GM12878 (cell line): Measurements from ENCODE around the gene TPRKB. TPM values are rescaled to one million over a fixed set of nuclear protein-coding genes. Genes with fewer than 3 reads are reported as not detected.

Source experiments
- ATAC-seq: fragments of 200-7000 bp; cut with Tn5 transposase; 3 replicates; pipeline ENCODE4 v1.9.1; 2020; ENCODE audit warnings: mild to moderate bottlenecking, moderate library complexity
- BruUV-seq: library from RNA; stranded (reverse); fragments of 400-500 nt; replicated peaks from 2 replicates; lab custom pipeline; 2021; lab: Mats Ljungman, UMichigan
- CTCF ChIA-PET: fragments of 300-600 bp; sonication (Branson Sonifier 250); formaldehyde crosslinking; extraction: SDS; loops from one replicate; lab custom pipeline; 2021; ENCODE audit warnings: inconsistent platforms; lab: Yijun Ruan, JAX
- POLR2A ChIA-PET: fragments of 350-600 bp; formaldehyde crosslinking; extraction: SDS; loops from one replicate; lab custom pipeline; 2021; ENCODE audit warnings: inconsistent platforms; lab: Charles Lee
- RAD21 ChIA-PET: fragments of 300-600 bp; sonication (Branson Sonifier 250); formaldehyde crosslinking; loops from one replicate; lab custom pipeline; 2023; ENCODE audit warnings: antibody characterized with exemption; ENCODE audit not compliant: unreplicated experiment; lab: Charles Lee
- SMC1A ChIA-PET: fragments of 300-600 bp; sonication (Branson Sonifier 250); formaldehyde crosslinking; loops from one replicate; lab custom pipeline; 2023; ENCODE audit not compliant: unreplicated experiment, uncharacterized antibody; lab: Charles Lee
- DNase-seq: peaks from one replicate; pipeline ENCODE4 v3.0.0-alpha.2; 2011; ENCODE audit warnings: low read depth, low spot score
- FAIRE-seq: peaks from 3 replicates; lab custom pipeline; 2011; peaks lifted over from hg19 to GRCh38; lab: Jason Lieb, UNC
- H2AFZ ChIP-seq: 2 replicates; pipeline ENCODE4 v1.6.0; 2011; ENCODE audit warnings: low read depth, low read length, control low read depth; ENCODE audit not compliant: control insufficient read depth
- H3K27ac ChIP-seq: 2 replicates; pipeline ENCODE4 v1.5.1; 2011; ENCODE audit warnings: control low read depth; ENCODE audit not compliant: control insufficient read depth, insufficient read depth
- H3K27me3 ChIP-seq, 2 experiments: replicated peaks in 1 of 2; 2 replicates each; pipeline versions ENCODE4 v1.6.0 to v1.6.1; 2011; ENCODE audit warnings: low read length in 1 of 2; ENCODE audit not compliant: control insufficient read depth in 2 of 2, insufficient read depth in 2 of 2
- H3K36me3 ChIP-seq, 2 experiments: 2 replicates each; pipeline ENCODE4 v1.5.1; 2011; ENCODE audit warnings: low read length in 1 of 2; ENCODE audit not compliant: control insufficient read depth in 2 of 2, insufficient read depth in 2 of 2
- H3K4me1 ChIP-seq: 2 replicates; pipeline ENCODE4 v1.6.1; 2011; ENCODE audit warnings: mild to moderate bottlenecking, low read length, moderate library complexity, mixed read lengths; ENCODE audit not compliant: control insufficient read depth, insufficient read depth
- H3K4me2 ChIP-seq: 2 replicates; pipeline ENCODE4 v1.6.0; 2011; ENCODE audit warnings: control low read depth; ENCODE audit not compliant: control insufficient read depth, insufficient read depth
- H3K4me3 ChIP-seq: fragments of 200-600 bp; sonication (generic); 2 replicates; pipeline ENCODE4 v1.5.1; 2016
- H3K79me2 ChIP-seq: 2 replicates; pipeline ENCODE4 v1.6.0; 2011; ENCODE audit warnings: low read length; ENCODE audit not compliant: control insufficient read depth, insufficient read depth
- H3K9ac ChIP-seq: 2 replicates; pipeline ENCODE4 v1.8.0; 2011; ENCODE audit warnings: low read length, control low read depth, mixed read lengths; ENCODE audit not compliant: control insufficient read depth, insufficient read depth
- H3K9me3 ChIP-seq: replicated peaks from 3 replicates; pipeline ENCODE4 v1.5.1; 2011; ENCODE audit warnings: mild to moderate bottlenecking, low read length; ENCODE audit not compliant: control insufficient read depth, insufficient read depth
- H4K20me1 ChIP-seq: 2 replicates; pipeline ENCODE4 v1.6.0; 2011; ENCODE audit not compliant: control insufficient read depth, insufficient read depth
- BRCA1 ChIP-seq: IDR thresholded peaks from 2 replicates; pipeline ENCODE4 v1.6.1; 2011; ENCODE audit warnings: low read depth, low read length, improper control_type of control experiment
- ESRRA ChIP-seq: IDR thresholded peaks from 2 replicates; pipeline ENCODE4 v1.6.1; 2012; ENCODE audit warnings: mild to moderate bottlenecking, low read length, improper control_type of control experiment
- HDAC2 ChIP-seq: fragments of 200-600 bp; sonication (generic); IDR thresholded peaks from 2 replicates; pipeline ENCODE4 v1.6.1; 2017
- KDM1A ChIP-seq: fragments of 200-600 bp; sonication (generic); IDR thresholded peaks from 2 replicates; pipeline ENCODE4 v1.6.1; 2016; ENCODE audit warnings: borderline replicate concordance
- LARP7 ChIP-seq: fragments of 450-650 bp; IDR thresholded peaks from 2 replicates; pipeline ENCODE4 v1.6.1; 2017; ENCODE audit warnings: mild to moderate bottlenecking
- NFIC ChIP-seq: IDR thresholded peaks from 2 replicates; pipeline ENCODE4 v1.6.1; 2012; ENCODE audit warnings: low read depth, mild to moderate bottlenecking, inconsistent platforms, low read length, moderate library complexity
- NR2C2 ChIP-seq: IDR thresholded peaks from 2 replicates; pipeline ENCODE4 v1.6.1; 2011; ENCODE audit warnings: borderline replicate concordance, low read depth; ENCODE audit not compliant: control insufficient read depth, insufficient read length
- PAX5 ChIP-seq: IDR thresholded peaks from 2 replicates; pipeline ENCODE4 v1.6.1; 2011; ENCODE audit warnings: low read depth, low read length, borderline replicate concordance
- RAD21 ChIP-seq: IDR thresholded peaks from 2 replicates; pipeline ENCODE4 v1.6.1; 2011; ENCODE audit warnings: mild to moderate bottlenecking, low read depth, low read length, moderate library complexity; ENCODE audit not compliant: insufficient read depth
- STAT3 ChIP-seq: IDR thresholded peaks from 2 replicates; pipeline ENCODE4 v1.6.1; 2011; ENCODE audit warnings: low read depth, low read length, improper control_type of control experiment
- TARDBP ChIP-seq: IDR thresholded peaks from 2 replicates; pipeline ENCODE4 v1.6.1; 2016; ENCODE audit warnings: borderline replicate concordance
- TBL1XR1 ChIP-seq: IDR thresholded peaks from 2 replicates; pipeline ENCODE4 v1.6.1; 2012; ENCODE audit warnings: low read depth, low read length, improper control_type of control experiment
- ZNF274 ChIP-seq: IDR thresholded peaks from one replicate; pipeline ENCODE4 v1.8.0; 2011; ENCODE audit not compliant: insufficient read length, insufficient read depth
- WGBS: methylation state at CpG from one replicate; pipeline ENCODE4 v1.1.6; 2016; ENCODE audit warnings: low lambda C conversion rate; ENCODE audit not compliant: insufficient replicate concordance, insufficient coverage; ENCODE audit errors: missing lambda C conversion rate; 5-methylcytosine and 5-hydroxymethylcytosine counted together
- in situ Hi-C: fragments of 300-500 bp; cut with MboI; formaldehyde crosslinking; loops from 9 replicates; pipeline ENCODE4 v1.14.3; 2018; ENCODE audit warnings: mixed read lengths
- intact Hi-C: fragments of 100-400 bp; cut with micrococcal nuclease; formaldehyde crosslinking; loops from one replicate; pipeline ENCODE4 v1.14.2; 2022; ENCODE audit not compliant: unreplicated experiment
- polyA plus RNA-seq, 11 experiments: library from polyadenylated mRNA; depleted of rRNA in 4 of 11; unstranded in 6 of 11; stranded (reverse) in 5 of 11; fragments of >200 nt; fragmentation: Nextera tagmentation in 4 of 11; fragmentation: Illumina TruSeq in 1 of 11; extraction: Ambion mirVana in 4 of 11; extraction: Trizol in 1 of 11; gene quantifications; 1 replicate in 1 of 11; 2 replicates in 10 of 11; pipeline versions ENCODE4 v1.2.1 to v1.2.3, GENCODE V29; 2011 to 2016; ENCODE audit warnings: inconsistent platforms in 2 of 11, missing spikeins in 2 of 11, low read depth in 1 of 11
- total RNA-seq, 4 experiments: library from RNA; depleted of rRNA in 3 of 4; stranded (reverse); fragments of >200 nt in 3 of 4; fragmentation: Illumina TruSeq in 1 of 4; extraction: Trizol in 1 of 4; gene quantifications; 2 replicates each; pipeline versions ENCODE4 v1.2.1 to v1.2.3, GENCODE V29; 2013 to 2021
- TF ChIP-seq, protein P1 (sequence below): fragments of 450-650 bp; IDR thresholded peaks from 2 replicates; pipeline ENCODE4 v1.6.1; 2017; ENCODE audit warnings: borderline replicate concordance

Gene TPRKB
- total and polyA plus RNA-seq, 10 of the 15 experiments (the other 5 are each of a cell fraction or from before 2014, with no cell fraction given) = 28.1 to 129 (median 67.2) TPM

DNA sequence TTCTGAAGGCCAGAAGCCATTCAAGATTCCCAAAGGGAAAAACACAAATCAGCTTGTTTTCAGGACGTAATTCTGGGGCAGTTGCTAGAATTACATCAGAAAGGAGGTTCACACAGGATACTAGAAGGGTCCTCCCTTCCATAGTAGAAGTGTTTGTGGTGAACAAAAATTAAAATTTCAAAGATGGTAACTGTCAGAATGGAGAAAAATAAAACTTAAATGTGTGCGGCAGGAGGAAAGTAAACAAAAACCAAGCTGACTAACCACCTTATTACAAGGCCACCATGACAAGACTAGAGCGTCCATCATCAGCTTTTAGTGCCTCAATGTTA, 9.7 kb upstream of the TPRKB start (continued):
- TF ChIP-seq KDM1A (no peak), TARDBP (no peak), BRCA1 (no peak), NR2C2 (no peak), ZNF274 (no peak), RAD21 (no peak), LARP7 (no peak)

DNA sequence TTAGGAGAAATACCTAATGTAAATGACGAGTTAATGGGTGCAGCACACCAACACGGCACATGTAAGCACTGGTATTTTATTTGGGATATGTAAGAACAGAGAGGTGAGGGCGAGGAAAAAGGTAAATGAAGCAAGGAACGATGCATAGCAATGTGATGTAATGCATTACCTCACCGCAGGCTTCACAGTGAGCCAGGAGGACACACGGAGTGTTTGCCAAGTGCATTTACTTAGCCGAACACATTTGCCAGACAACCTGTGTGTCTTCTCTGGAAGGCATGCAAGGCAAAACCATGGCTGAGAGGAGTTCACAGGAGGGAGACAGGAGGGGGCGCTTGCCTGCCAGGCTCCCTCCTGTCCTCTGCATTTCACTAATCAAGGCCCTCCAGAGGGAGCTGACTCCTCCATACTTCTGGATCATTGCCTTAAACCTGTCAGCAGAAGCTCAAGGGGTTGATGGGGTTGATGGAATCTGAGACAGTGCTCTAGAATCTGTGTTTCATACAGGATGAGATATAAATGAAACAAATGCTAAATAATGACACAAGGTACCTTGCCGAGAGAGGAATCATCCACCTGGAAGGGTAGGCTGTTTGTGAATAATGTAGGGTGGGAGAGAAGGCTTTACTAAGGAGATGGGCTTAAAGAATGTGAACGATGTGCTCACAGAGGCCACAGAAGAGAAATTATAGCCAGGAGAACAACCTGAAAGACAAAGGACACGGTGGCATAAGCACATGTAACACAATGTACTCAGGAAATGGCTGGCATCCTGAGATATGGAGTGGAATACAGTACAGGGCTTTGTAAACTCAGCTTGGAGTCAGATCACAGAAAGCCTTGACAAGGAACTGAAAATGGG, 9.1 kb upstream of the TPRKB start:
- Histone ChIP-seq H3K4me2 (no peak overlapping the region), H3K27me3 (no peaks in the 10 kb centered on the region), H2AFZ (no peak overlapping the region), H3K27ac (no peak overlapping the region), H3K9ac (no peak overlapping the region), H3K36me3 (peaks cover 0 to 8% of the 10 kb centered on the region in 2 experiments; a peak in 3 of 4 replicates), H3K79me2 (no peaks in the 10 kb centered on the region), H4K20me1 (no peaks in the 10 kb centered on the region; the same call in 1 of the 2 replicates), H3K9me3 (no peaks in the 10 kb centered on the region), H3K4me3 (no peak overlapping the region), H3K4me1 (no peaks in the 10 kb centered on the region)
- no TSS peak for BruUV-seq
- CTCF ChIA-PET = interaction anchor here (1.0 kb wide), 1 partner anchor 9 kb away, joined by 3 read pairs; the partner anchor contains the start of gene TPRKB
- POLR2A ChIA-PET = no interaction called here
- no peak for FAIRE-seq
- intact Hi-C loops = no loop called here
- ATAC-seq = no peak
- in situ Hi-C loops = no loop called here
- WGBS = 85% methylated on average over 11 of the region's 11 CpGs
- SMC1A ChIA-PET = interaction anchor here (0.7 kb wide), 1 partner anchor 11 kb away, joined by 3 read pairs; no protein-coding TSS in a partner anchor
- TF ChIP-seq NFIC = no peak
- TF ChIP-seq, protein P1, sequence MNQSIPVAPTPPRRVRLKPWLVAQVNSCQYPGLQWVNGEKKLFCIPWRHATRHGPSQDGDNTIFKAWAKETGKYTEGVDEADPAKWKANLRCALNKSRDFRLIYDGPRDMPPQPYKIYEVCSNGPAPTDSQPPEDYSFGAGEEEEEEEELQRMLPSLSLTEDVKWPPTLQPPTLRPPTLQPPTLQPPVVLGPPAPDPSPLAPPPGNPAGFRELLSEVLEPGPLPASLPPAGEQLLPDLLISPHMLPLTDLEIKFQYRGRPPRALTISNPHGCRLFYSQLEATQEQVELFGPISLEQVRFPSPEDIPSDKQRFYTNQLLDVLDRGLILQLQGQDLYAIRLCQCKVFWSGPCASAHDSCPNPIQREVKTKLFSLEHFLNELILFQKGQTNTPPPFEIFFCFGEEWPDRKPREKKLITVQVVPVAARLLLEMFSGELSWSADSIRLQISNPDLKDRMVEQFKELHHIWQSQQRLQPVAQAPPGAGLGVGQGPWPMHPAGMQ = no peak
- TF ChIP-seq STAT3 = no peak
- no peak for TF ChIP-seq TBL1XR1
- TF ChIP-seq PAX5 = no peak
- TF ChIP-seq HDAC2 = no peak
- TF ChIP-seq ESRRA = no peak
- RAD21 ChIA-PET = interaction anchor here (0.6 kb wide), 1 partner anchor 164 kb away, joined by 3 read pairs; no protein-coding TSS in a partner anchor
- no peak for DNase-seq
